DMS153 treated with DMSO at 0.1 percent for 48 hours (cell line): ENCODE results near the gene COG5.

Experiments used
- DNase-seq: peaks from one replicate; lab custom pipeline; 2025; ENCODE audit not compliant: unreplicated experiment; lab: John Stamatoyannopoulos, UW

The COG5 gene

GRCh38 chr7:107344286-107344685 is 219.4 kb downstream of the COG5 start:
- no peak for DNase-seq

- DNase-seq = no peak
These were observed 225.6 kb downstream of the COG5 start for GRCh38 chr7:107338080-107338479.

GRCh38 chr7:107332488-107333269 is 231.0 kb downstream of the COG5 start:
- no peak for DNase-seq

- no peak for DNase-seq
These were observed 233.2 kb downstream of the COG5 start for GRCh38 chr7:107330478-107330877.

- DNase-seq = no peak
These were observed 235.6 kb downstream of the COG5 start for GRCh38 chr7:107327986-107328569.

- no peak for DNase-seq
These were observed 237.7 kb downstream of the COG5 start for GRCh38 chr7:107326061-107326460.

GRCh38 chr7:107322015-107322414 is 241.7 kb downstream of the COG5 start:
- DNase-seq = no peak

- no peak for DNase-seq
These were observed 242.1 kb downstream of the COG5 start for GRCh38 chr7:107321611-107322010.

GRCh38 chr7:107319724-107320228 is 243.9 kb downstream of the COG5 start:
- DNase-seq = no peak

GRCh38 chr7:107318523-107319160 is 245.1 kb downstream of the COG5 start:
- DNase-seq = no peak

GRCh38 chr7:107315716-107316220 is 248.0 kb downstream of the COG5 start:
- DNase-seq = no peak

- no peak for DNase-seq
These were observed 250.4 kb downstream of the COG5 start for GRCh38 chr7:107313355-107313754.

- DNase-seq = no peak
These were observed 251.3 kb downstream of the COG5 start for GRCh38 chr7:107312418-107312817.

GRCh38 chr7:107309296-107309695 is 254.4 kb downstream of the COG5 start:
- DNase-seq = no peak

GRCh38 chr7:107304636-107305035 is 259.1 kb downstream of the COG5 start:
- DNase-seq = no peak

- no peak for DNase-seq
These were observed 259.7 kb downstream of the COG5 start for GRCh38 chr7:107304063-107304462.

- no peak for DNase-seq
These were observed 261.4 kb downstream of the COG5 start for GRCh38 chr7:107302250-107302847.

- no peak for DNase-seq
These were observed 269.5 kb downstream of the COG5 start for GRCh38 chr7:107294182-107294581.

- DNase-seq = no peak
These were observed 271.1 kb downstream of the COG5 start for GRCh38 chr7:107292591-107292990.

GRCh38 chr7:107291434-107291833 is 272.3 kb downstream of the COG5 start:
- no peak for DNase-seq
